GM19463 (cell line): ENCODE measurements around the gene DUOXA1.
"Not testable (repeated sequence)": the region's sequence is repeated elsewhere in the genome, so short reads cannot be mapped to it uniquely, and the experiment has no call there.

Experiments
- ATAC-seq: cut with Tn5 transposase; IDR thresholded peaks from one replicate; pipeline ENCODE4 v1.9.1; 2021; ENCODE audit warnings: mild to moderate bottlenecking, moderate library complexity; ENCODE audit not compliant: unreplicated experiment

The DUOXA1 gene

DNA sequence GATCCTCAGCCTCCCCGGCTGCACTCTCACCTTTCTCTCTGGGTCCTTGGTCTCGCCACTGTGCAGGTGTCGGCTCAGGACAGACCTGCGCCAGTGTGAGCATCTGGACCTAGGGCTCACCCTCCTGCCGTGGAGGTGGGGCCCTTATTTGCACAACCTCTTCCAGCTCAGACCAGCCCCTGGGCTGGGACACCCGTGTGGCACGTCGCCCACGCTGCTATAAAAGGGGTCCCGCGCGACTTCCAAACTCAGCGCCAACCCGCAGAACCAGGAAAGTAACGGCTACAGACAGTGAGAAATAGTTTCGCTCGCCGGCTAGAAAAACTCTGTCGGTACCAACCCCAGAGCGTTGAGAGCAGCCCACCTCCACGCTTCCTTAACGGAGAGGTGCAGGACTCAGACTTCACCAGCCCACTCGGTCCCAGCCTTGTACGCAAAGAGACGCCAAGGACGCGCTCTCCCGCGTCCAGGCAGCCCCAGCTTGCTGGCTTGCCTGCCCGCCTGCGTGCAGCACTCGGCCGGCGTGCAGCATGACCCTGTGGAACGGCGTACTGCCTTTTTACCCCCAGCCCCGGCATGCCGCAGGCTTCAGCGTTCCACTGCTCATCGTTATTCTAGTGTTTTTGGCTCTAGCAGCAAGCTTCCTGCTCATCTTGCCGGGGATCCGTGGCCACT is 15.5 kb downstream of the DUOXA1 start, which contains the start of the genes DUOX2 and DUOXA2:
Gene DUOX2, minus strand, starts transcription at position 97 of the 675 bp plus-strand sequence. CDS start 761 bp downstream, outside the sequence.
Gene DUOXA2, plus strand, starts transcription at position 251 of the 675 bp plus-strand sequence. Its CDS starts 280 bp downstream, at position 531.
- ATAC-seq = no peak

GRCh38 chr15:45113380-45113990 is 16.2 kb downstream of the DUOXA1 start:
- no peak for ATAC-seq

GRCh38 chr15:45112591-45113379 is 16.9 kb downstream of the DUOXA1 start:
- no peak for ATAC-seq

DNA sequence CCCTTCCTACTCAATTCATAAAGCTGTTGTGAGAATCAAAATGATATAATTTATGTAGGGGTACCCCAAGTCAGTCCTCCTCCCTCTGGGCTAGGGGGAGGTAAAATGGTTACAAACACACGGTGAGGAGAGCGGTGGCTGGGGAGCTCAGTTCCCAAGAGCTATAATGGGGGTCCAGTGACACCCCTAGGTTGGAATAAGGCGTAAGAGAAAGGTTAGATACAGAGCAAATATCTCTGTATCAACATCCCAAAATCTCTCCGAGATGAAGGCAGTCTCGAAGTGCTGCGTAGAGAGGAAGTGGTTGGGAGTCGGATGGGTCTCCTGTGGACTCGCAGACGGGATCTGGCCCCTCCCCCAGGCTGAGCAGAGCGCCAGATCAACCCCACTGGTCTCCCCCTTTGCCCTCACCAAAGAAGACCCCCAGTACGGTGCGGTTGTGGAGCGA is 17.5 kb downstream of the DUOXA1 start:
- no peak for ATAC-seq

DNA sequence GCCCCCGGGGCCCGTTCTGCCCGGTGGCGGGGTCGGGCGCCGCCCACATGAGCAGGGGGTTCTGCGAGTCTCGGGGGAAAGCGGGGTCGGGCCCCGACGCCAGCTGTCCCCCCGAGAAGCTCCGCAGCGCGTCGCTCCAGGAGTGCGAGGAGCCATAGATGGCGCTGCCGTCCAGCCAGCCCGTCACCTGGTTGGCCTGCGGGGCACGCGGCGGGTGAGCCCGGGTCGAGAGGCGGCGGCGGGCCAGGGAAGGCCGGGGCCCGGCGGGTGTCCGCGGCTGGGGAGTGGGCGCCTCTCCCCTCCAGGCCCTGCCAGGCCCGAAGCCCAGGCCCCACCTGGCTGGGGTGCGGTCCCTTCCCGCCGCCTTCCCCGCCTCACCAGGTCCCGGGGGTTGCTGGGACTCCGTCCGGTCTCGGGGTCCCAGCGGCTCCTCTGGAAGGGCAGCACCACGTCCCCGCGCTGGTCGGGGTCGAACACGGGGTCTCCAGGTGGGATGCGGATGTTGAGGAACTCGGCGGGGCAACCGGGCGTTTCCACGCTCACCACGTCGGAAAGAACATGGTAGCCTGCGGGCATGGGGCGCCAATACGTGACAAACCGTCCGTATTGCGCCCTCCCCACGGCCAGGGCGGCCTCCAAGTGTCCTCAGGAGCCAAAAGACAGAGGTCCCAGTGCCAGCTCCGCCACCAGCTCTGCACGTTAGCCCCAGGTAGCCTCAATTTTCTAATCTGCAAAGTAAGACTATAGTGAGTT is 18.1 kb downstream of the DUOXA1 start:
- ATAC-seq = no peak

GRCh38 chr15:45110256-45110820 is 19.3 kb downstream of the DUOXA1 start:
- ATAC-seq = no peak

DNA sequence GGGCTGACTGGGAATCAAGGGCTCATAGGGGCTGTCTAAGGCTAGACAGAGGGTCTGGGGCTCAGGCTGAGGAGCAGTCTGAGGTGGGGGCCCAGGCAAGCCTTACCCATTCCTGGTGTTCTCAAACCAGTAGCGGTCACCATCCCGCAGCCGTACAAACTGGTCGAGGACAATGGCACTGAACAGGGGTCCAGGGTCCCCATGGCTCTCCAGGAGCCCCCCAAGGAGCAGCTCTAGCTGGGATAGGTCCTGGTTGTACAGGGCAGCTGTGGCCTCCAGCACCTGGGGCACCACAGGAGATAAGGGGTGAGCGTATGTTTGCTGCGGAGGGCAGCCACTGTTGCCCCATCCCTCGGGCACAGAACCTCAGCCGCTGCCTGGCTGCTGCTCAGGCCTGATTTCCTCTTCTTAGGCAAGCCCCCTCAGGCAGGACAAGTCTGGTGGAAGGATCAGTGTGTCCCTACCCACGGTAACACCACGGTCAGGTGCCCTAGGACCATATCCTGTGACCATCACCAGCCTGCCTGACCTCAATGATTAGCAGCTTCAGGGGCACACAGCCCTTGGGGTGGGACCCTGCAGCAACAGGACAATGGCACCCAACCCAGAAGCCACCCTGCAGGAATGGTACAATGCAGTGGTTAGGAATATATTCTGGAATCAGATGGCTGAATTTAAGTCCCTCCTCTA is 21.6 kb downstream of the DUOXA1 start:
- ATAC-seq = no peak

DNA sequence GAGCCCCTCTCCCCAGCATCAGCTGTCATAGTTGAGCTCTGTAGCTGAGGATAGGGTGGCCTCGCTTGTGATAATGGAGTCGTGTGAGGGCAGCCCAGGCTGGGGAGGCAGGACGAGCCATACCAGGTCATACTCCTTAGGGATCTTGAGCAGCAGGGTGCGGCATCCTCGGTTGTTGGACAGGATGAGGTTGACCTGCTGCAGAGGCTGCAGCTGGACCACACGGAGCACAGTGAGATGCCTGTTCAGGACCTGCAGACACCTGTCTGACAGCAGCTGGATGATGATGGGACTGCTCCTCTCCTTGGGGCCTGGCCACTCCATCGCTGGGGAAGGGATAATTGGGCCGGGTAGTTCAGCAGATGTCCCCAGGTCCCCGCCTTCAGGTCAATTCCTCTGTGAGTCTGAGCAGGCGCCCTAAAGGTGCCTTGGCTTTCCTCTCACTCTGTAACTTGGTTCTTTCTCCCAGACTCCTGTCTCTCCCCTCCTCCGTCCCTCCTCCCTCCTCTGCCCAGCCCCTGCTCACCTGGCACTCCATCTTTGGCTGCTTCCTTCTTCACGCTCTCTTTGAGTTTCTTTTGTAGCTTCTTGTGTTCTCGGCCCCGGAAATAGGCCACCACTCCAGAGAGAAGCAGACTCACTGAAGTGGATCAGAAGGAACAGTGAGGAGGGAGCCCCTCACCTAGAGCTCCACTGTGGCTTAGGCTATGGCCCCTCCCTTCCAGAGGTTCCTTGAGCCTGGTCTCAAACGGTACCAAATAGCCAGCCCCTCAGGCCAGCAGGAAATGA is 23.5 kb downstream of the DUOXA1 start:
- no peak for ATAC-seq

- ATAC-seq = no peak
These were observed 24.1 kb downstream of the DUOXA1 start for GRCh38 chr15:45105586-45105985.

- not testable (repeated sequence) for ATAC-seq
These were observed 25.5 kb downstream of the DUOXA1 start for GRCh38 chr15:45104170-45104569.

DNA sequence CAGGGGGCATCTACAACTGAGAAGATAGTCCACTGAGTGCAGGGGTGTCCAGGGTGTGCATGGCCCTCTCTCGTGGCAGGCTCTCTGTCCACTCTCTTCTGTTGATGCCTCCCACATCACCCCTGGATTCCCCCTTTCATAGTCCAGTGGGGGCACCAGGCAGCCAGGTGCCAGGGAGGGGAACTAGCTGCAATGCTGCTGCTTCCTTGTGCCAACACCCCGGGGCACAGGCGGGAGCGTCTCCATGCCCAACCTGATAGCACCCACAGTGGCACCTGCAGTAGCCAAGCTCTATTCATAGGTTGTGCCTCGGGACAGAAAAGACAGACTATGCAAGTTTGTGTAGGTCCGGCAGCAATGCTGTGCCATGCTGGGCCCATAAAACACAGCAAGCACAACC is 27.5 kb downstream of the DUOXA1 start:
- ATAC-seq = no peak

DNA sequence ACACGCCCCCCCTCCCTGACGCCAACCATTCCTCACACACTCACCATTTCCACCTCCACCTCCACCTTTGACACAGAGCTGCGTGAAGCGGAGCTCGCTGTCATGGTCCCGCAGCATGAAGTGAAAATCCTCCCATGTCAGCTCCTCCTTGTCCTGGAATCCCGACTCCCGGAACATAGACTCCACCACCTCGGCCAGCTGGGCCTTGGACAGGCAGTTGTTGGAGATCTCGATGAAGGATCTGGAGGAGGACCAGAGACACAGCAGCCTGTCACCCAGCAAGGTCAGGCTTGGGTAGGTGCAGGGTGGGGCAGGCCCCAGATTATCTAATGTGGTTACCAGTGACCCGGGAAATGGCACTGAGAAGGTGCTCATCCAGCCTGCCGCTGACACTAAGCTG is 27.9 kb downstream of the DUOXA1 start:
- ATAC-seq = no peak

DNA sequence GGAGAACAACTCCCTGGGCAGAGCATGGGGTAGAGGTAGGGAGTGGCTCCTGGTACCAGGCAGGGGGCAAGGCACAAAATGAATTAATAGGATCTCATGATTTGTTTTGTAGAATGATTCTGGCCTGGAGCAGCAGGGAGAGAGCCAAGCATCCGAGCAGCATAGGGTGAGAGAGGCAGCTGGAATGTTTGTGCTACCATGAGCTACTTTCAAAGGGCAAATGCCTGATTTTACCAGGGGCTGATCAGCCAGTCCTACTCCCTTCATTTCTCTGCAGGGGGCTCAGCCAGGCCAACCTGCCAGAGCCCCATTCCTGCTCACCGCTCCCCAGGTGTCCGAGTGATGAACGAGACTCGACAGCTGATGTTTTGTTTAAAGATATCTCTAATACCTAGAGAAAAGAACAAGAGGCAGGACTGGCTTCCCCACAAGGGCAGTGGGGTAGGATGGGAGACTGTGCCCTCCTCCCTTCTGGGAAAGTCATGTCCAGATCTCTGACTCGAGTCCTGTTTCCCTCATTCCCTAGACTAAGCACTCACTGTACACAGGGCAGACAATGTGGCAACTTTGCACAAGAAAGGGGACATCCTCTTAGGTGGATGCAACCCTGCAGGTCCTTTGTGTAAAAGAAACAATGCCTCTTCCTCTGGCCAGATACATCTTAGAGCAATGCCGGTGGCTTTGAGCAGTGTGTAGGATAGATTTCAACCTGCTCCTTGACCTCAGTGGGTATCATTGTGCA is 28.6 kb downstream of the DUOXA1 start:
- ATAC-seq = no peak

GRCh38 chr15:45099549-45100165 is 30.0 kb downstream of the DUOXA1 start:
- no peak for ATAC-seq

DNA sequence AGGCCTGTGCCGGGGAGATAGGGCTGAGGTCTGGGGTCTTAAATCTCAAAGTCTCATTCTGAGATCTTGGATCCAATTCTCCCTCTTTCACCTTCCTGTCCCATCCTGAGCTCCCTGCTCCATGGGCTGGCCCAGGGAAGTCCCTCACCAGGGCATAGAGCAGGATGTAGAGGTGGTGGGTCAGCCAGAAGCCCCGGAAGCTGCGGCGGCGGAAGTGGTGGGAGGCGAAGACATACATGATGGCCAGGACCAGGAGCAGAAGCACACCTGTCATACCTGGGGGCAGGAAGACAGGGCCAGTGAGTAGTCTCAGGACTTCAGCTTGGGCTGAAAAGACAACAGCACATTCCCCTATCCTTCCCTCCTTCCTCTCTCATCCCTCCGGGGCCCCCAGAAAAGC is 32.2 kb downstream of the DUOXA1 start:
- no peak for ATAC-seq

- no peak for ATAC-seq
These were observed 34.0 kb downstream of the DUOXA1 start for GRCh38 chr15:45095661-45096060.

DNA sequence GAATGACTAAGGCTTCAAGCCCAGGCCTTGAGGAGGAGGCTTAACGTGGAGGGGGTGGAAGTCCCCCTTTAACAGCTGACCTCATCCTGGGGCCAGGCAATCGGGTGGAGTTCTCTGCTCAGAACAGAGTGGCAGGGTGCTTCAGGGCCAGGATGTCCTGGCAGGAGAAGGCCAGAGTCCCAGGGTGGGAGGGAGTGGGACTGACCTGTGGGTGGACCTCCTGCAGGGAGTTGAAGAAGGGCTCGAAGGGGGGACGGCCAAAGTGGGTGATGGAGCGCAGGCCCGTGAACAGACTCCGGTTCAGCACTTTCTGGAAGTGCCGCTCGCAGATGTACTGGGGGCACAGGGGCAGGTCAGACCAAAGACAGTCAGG is 35.3 kb downstream of the DUOXA1 start:
- ATAC-seq = no peak
